WTC11 (cell line): ENCODE measurements around the gene STAB1.

Source experiments
- AFF4 ChIP-seq: sonication (generic); formaldehyde crosslinking; IDR thresholded peaks from 2 replicates; pipeline ENCODE4 v1.8.1; 2023; ENCODE audit warnings: mild to moderate bottlenecking, missing genetic modification reagents, borderline replicate concordance
- CREB1 ChIP-seq: sonication (generic); formaldehyde crosslinking; IDR thresholded peaks from 2 replicates; pipeline ENCODE4 v1.8.0; 2023; ENCODE audit warnings: mild to moderate bottlenecking, missing genetic modification reagents
- CTCF ChIP-seq: fragments of 200-600 bp; IDR thresholded peaks from 2 replicates; pipeline ENCODE4 v1.8.0; 2022; ENCODE audit warnings: antibody characterized with exemption
- EMX1 ChIP-seq: fragments of 250-450 bp; sonication (Bioruptor Pico); IDR thresholded peaks from 2 replicates; pipeline ENCODE4 v1.8.0; 2021; ENCODE audit warnings: mild to moderate bottlenecking
- ETV6 ChIP-seq: sonication (generic); formaldehyde crosslinking; IDR thresholded peaks from 2 replicates; pipeline ENCODE4 v1.8.1; 2022; ENCODE audit warnings: mild to moderate bottlenecking, missing genetic modification reagents
- FOXP4 ChIP-seq: sonication (generic); formaldehyde crosslinking; IDR thresholded peaks from 2 replicates; pipeline ENCODE4 v1.8.0; 2022; ENCODE audit warnings: mild to moderate bottlenecking, missing genetic modification reagents
- HMGXB4 ChIP-seq: sonication (generic); formaldehyde crosslinking; IDR thresholded peaks from 2 replicates; pipeline ENCODE4 v1.8.1; 2023; ENCODE audit warnings: mild to moderate bottlenecking, moderate library complexity, missing genetic modification reagents
- MLX ChIP-seq: sonication (generic); formaldehyde crosslinking; IDR thresholded peaks from 2 replicates; pipeline ENCODE4 v1.8.1; 2023; ENCODE audit warnings: mild to moderate bottlenecking, missing genetic modification reagents, moderate library complexity
- NR3C1 ChIP-seq: sonication (generic); formaldehyde crosslinking; conservative IDR thresholded peaks from 2 replicates; pipeline ENCODE4 v1.8.1; 2023; ENCODE audit warnings: low read depth, mild to moderate bottlenecking, missing genetic modification reagents
- SMAD3 ChIP-seq: sonication (generic); formaldehyde crosslinking; IDR thresholded peaks from 2 replicates; pipeline ENCODE4 v1.8.0; 2022; ENCODE audit warnings: missing genetic modification reagents, mild to moderate bottlenecking, borderline replicate concordance
- SOX15 ChIP-seq: fragments of 250-450 bp; sonication (Bioruptor Pico); IDR thresholded peaks from 2 replicates; pipeline ENCODE4 v1.9.0; 2021; ENCODE audit warnings: mild to moderate bottlenecking
- SP1 ChIP-seq: sonication (generic); formaldehyde crosslinking; conservative IDR thresholded peaks from 2 replicates; pipeline ENCODE4 v1.8.1; 2022; ENCODE audit warnings: missing genetic modification reagents
- TEAD4 ChIP-seq: sonication (generic); formaldehyde crosslinking; IDR thresholded peaks from 2 replicates; pipeline ENCODE4 v1.8.0; 2022; ENCODE audit warnings: mild to moderate bottlenecking, missing genetic modification reagents
- ZNF416 ChIP-seq: fragments of 250-450 bp; sonication (Bioruptor Pico); IDR thresholded peaks from 2 replicates; pipeline ENCODE4 v1.9.0; 2021; ENCODE audit warnings: mild to moderate bottlenecking, inconsistent platforms

GRCh38 chr3:52450489-52451236 is 44.5 kb upstream of the STAB1 start:
- no peak for TF ChIP-seq CTCF
- TF ChIP-seq MLX (CRISPR knock-in tag) = no peak
- no peak for TF ChIP-seq AFF4 (CRISPR knock-in tag)
- TF ChIP-seq SP1 (CRISPR knock-in tag) = no peak
- no peak for TF ChIP-seq SMAD3 (CRISPR knock-in tag)
- no peak for TF ChIP-seq HMGXB4 (CRISPR knock-in tag)
- TF ChIP-seq FOXP4 = no peak
- TF ChIP-seq NR3C1 (CRISPR knock-in tag) = no peak
- TF ChIP-seq TEAD4 (CRISPR knock-in tag) = no peak
- TF ChIP-seq EMX1 = no peak
- TF ChIP-seq SOX15 (CRISPR knock-in tag) = no peak
- TF ChIP-seq ZNF416 (CRISPR knock-in tag) = no peak
- no peak for TF ChIP-seq ETV6 (CRISPR knock-in tag)
- TF ChIP-seq CREB1 (CRISPR knock-in tag) = no peak
